GM12878 (cell line): ENCODE data around the gene SLC25A42.

Source experiments
- ATF3 ChIP-seq: IDR thresholded peaks from 2 replicates; pipeline ENCODE4 v1.6.1; 2011; ENCODE audit warnings: low read depth, mild to moderate bottlenecking, low read length, moderate library complexity, borderline replicate concordance; ENCODE audit errors: extremely low read depth
- CEBPB ChIP-seq, 2 experiments: fragments of 150-350 bp in 1 of 2; IDR thresholded peaks; 2 replicates each; pipeline ENCODE4 v1.6.1; 2012 to 2014; ENCODE audit warnings: low read depth in 2 of 2, low read length in 2 of 2, borderline replicate concordance in 1 of 2, inconsistent platforms in 1 of 2
- CHD2 ChIP-seq: IDR thresholded peaks from 2 replicates; pipeline ENCODE4 v1.6.1; 2011; ENCODE audit warnings: low read depth, low read length, improper control_type of control experiment, borderline replicate concordance
- CTCF ChIP-seq, 3 experiments: IDR thresholded peaks in 2 of 3; conservative IDR thresholded peaks in 1 of 3; 2 replicates each; pipeline ENCODE4 v1.5.1; 2011; ENCODE audit warnings: low read depth in 3 of 3, low read length in 3 of 3, mild to moderate bottlenecking in 3 of 3, control low read depth in 2 of 3, moderate library complexity in 2 of 3, inconsistent platforms in 1 of 3, mixed read lengths in 1 of 3; ENCODE audit not compliant: control insufficient read depth in 2 of 3, insufficient read depth in 1 of 3; ENCODE audit errors: extremely low read depth in 1 of 3
- E4F1 ChIP-seq: fragments of 450-650 bp; IDR thresholded peaks from 2 replicates; pipeline ENCODE4 v1.6.1; 2018; ENCODE audit warnings: borderline replicate concordance, mild to moderate bottlenecking; ENCODE audit not compliant: partially characterized antibody
- EP300 ChIP-seq, 2 experiments: fragments of 150-350 bp in 1 of 2; IDR thresholded peaks; 2 replicates each; pipeline ENCODE4 v1.6.1; 2011 to 2012; ENCODE audit warnings: low read depth in 2 of 2, low read length in 2 of 2, borderline replicate concordance in 1 of 2, improper control_type of control experiment in 1 of 2, inconsistent platforms in 1 of 2; ENCODE audit not compliant: control insufficient read depth in 1 of 2
- NRF1 ChIP-seq: conservative IDR thresholded peaks from 2 replicates; pipeline ENCODE4 v1.6.1; 2011; ENCODE audit warnings: mild to moderate bottlenecking, low read depth, low read length, improper control_type of control experiment
- PKNOX1 ChIP-seq: fragments of 450-650 bp; IDR thresholded peaks from 2 replicates; pipeline ENCODE4 v1.6.1; 2016; ENCODE audit warnings: mild to moderate bottlenecking
- PML ChIP-seq: IDR thresholded peaks from 2 replicates; pipeline ENCODE4 v1.6.1; 2012; ENCODE audit warnings: low read length, inconsistent platforms
- POLR2A ChIP-seq: IDR thresholded peaks from 2 replicates; pipeline ENCODE4 v1.6.1; 2011; ENCODE audit warnings: low read depth, mild to moderate bottlenecking, low read length
- POLR2AphosphoS5 ChIP-seq: IDR thresholded peaks from 2 replicates; pipeline ENCODE4 v1.6.1; 2011; ENCODE audit warnings: mild to moderate bottlenecking, low read length, inconsistent platforms
- RCOR1 ChIP-seq: conservative IDR thresholded peaks from 2 replicates; pipeline ENCODE4 v1.6.1; 2012; ENCODE audit warnings: low read depth, low read length, improper control_type of control experiment
- TARDBP ChIP-seq: IDR thresholded peaks from 2 replicates; pipeline ENCODE4 v1.6.1; 2016; ENCODE audit warnings: borderline replicate concordance
- YY1 ChIP-seq: IDR thresholded peaks from 2 replicates; pipeline ENCODE4 v1.6.1; 2011; ENCODE audit warnings: low read depth, mild to moderate bottlenecking, low read length

- TF ChIP-seq ATF3 (no peak), PKNOX1 (no peak), E4F1 (no peak), CHD2 (no peak), RCOR1 (no peak), TARDBP (no peak), CTCF (IDR thresholded peaks at IDR 0.05 in 2 of 3, conservative IDR thresholded peaks at IDR 0.05 in 1 of 3; ENCODE audit: control insufficient read depth in 2 of 3, extremely low read depth in 1 of 3, insufficient read depth in 1 of 3, low read depth in 3 of 3, low read length in 3 of 3) (peak; percentile 27 to 35 (median 30); a peak in 4 of 6 replicates), PML (no peak), POLR2A (no peak), EP300 (IDR thresholded peaks at IDR 0.05; ENCODE audit: borderline replicate concordance in 1 of 2, control insufficient read depth in 1 of 2, low read depth in 2 of 2, low read length in 2 of 2) (no peak), CEBPB (IDR thresholded peaks at IDR 0.05; ENCODE audit: borderline replicate concordance in 1 of 2, low read depth in 2 of 2, low read length in 2 of 2) (no peak), NRF1 (no peak), POLR2AphosphoS5 (no peak), YY1 (no peak)
Observed at GRCh38 chr19:19110410-19111135, 46.8 kb downstream of the SLC25A42 start.
